Measurements from ENCODE around the gene FIGNL1. TPM values are rescaled to one million over a fixed set of nuclear protein-coding genes. Genes with fewer than 3 reads are reported as not detected.

Gene FIGNL1
- total RNA-seq, 2 experiments from 2014 or later = 28.4 to 30.9 TPM

DNA sequence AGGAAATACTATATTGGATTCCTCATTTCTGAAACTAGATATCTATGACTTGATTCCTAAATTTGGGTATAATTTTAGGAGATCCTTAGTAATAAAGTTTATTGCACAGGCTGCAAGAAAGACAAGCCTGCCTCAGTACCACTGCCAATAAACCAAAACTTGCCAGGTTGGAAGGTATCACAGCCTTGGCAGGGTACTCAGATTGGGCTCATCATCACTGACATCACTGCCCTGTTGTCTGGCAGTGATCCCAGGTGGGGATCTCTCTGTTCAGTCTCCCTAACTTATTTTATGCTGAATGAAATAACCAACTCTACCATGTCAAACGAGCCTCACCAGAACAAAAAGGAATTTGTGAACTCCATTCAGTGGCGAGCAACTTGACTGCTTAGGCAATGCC is 18.8 kb downstream of the FIGNL1 start:
- H3K27me3 Mint-ChIP-seq = no peaks in the 10 kb centered on the region
- no peak overlapping the region for H3K27ac Mint-ChIP-seq
- H3K4me1 Mint-ChIP-seq = no peaks in the 10 kb centered on the region
- H3K9me3 Mint-ChIP-seq = no peaks in the 10 kb centered on the region
- ATAC-seq (ENCODE audit: low read depth) (no peak), DNase-seq (no peak)
- H3K4me3 Mint-ChIP-seq = no peak overlapping the region
- POLR2A ChIA-PET = no interaction called here
- H3K36me3 Mint-ChIP-seq = peaks cover 4% of the 10 kb centered on the region

DNA sequence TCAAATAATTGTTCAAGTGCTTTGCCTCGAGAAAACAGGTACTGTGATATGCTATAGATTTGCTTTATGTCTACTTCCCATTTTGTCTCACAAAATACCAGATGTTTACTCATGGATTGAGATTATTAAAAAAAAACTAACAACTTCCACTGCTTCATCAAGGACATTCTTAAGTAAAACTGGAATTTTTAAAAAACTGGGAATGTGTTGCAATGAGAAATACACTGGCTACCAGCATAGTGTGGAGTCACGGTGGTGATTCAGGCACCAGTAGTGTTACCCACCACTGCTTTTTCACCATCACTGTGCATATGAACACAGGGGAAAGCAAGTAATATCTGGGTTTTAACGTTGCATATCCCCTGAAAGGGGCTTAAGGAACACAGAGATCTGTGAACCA is 21.2 kb downstream of the FIGNL1 start:
- Mint-ChIP-seq H3K36me3 (peaks cover 1% of the 10 kb centered on the region), H3K27ac (no peak overlapping the region), H3K4me1 (no peaks in the 10 kb centered on the region), H3K27me3 (no peaks in the 10 kb centered on the region), H3K9me3 (no peaks in the 10 kb centered on the region), H3K4me3 (no peak overlapping the region)
- ATAC-seq (ENCODE audit: low read depth) = no peak
- no peak for DNase-seq
- POLR2A ChIA-PET = no interaction called here

DNA sequence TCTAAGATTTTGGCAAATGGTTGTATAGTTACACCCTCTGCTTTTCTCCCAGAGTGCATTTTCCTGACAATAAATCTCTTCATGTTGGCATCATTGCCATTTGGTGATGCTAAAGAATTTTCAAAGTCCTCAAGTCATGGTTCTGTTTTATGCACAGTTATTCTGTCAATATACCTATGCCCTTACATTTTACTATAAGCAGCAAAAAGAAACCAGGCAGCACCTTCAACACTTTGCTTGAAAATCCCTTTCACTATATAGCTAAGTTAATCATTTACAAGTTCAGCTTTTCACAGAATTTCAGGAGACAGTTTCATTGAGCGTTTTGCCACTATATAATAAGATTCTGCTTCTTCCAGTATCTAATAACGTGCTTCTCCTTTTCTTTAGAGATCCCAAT is 22.6 kb downstream of the FIGNL1 start:
- Mint-ChIP-seq H3K9me3 (no peaks in the 10 kb centered on the region), H3K4me3 (no peak overlapping the region), H3K4me1 (no peaks in the 10 kb centered on the region), H3K27me3 (no peaks in the 10 kb centered on the region), H3K27ac (no peak overlapping the region), H3K36me3 (peaks cover 1% of the 10 kb centered on the region)
- ATAC-seq (ENCODE audit: low read depth) = no peak
- POLR2A ChIA-PET = no interaction called here
- DNase-seq = no peak

DNA sequence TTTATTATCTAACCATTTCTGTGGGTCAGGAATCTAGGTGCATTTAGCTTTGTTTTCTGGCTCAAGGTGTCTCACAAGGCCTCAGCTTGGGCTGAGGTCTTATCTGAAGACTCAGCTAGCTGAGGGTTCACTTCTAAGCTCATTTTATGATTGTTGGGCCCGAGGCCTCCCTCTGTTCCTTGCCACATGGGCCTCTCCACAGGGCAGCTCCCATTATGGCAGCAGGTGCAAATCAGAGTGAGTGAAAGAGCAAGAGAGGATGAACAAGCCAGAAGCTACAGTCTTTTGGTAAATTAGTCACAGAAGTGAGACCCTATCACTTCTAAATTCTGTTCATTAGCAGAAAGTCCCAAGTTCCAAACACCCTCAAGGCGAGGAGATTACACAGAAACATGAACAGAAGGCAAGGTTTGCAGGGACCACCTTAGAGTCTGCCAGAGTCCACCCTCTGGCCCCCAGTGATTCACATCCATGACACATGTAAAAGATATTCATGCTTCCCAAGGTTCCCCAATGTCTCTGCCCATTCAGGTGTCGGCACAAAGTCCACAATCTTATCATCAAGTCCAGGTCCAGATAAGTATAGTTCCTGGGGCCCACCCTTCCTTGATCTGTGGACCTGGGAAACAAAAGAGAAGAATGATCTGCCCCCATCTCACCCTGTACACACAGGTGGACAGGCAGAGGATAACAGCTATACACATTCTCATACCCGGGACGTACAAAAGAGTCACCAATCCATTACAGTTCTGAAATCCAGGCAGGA is 23.7 kb downstream of the FIGNL1 start:
- peaks cover under 1% of the 10 kb centered on the region for H3K36me3 Mint-ChIP-seq
- H3K9me3 Mint-ChIP-seq = no peaks in the 10 kb centered on the region
- POLR2A ChIA-PET = interaction anchor here (0.7 kb wide), 1 partner anchor 23 kb away, joined by 3 read pairs; no protein-coding TSS in a partner anchor
- no peaks in the 10 kb centered on the region for H3K4me1 Mint-ChIP-seq
- no peaks in the 10 kb centered on the region for H3K27me3 Mint-ChIP-seq
- ATAC-seq (ENCODE audit: low read depth) = no peak
- H3K4me3 Mint-ChIP-seq = no peak overlapping the region
- H3K27ac Mint-ChIP-seq = no peak overlapping the region
- no peak for DNase-seq

DNA sequence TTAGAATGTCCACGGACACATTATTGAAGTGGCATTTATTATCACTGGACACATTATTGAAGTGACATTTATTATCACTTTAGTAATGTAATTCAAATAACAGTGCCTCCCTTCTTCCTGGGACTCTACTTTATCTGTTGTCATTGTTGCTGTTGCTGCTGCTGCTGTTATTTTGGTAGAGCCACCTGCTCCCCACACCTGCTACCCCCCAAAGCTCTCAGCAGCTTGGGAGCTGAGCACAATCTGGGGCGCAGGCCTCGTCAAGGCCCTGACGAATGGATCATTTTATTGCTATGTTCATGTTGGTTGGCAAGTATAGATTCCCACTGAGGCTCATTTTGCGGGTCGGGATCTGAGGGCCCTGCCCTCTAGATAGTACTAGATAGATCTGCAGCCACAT is 24.8 kb downstream of the FIGNL1 start:
- Mint-ChIP-seq H3K27ac (no peak overlapping the region), H3K4me1 (no peaks in the 10 kb centered on the region), H3K36me3 (no peaks in the 10 kb centered on the region), H3K27me3 (no peaks in the 10 kb centered on the region), H3K4me3 (no peak overlapping the region), H3K9me3 (no peaks in the 10 kb centered on the region)
- DNase-seq (no peak), ATAC-seq (ENCODE audit: low read depth) (no peak)
- POLR2A ChIA-PET = no interaction called here

DNA sequence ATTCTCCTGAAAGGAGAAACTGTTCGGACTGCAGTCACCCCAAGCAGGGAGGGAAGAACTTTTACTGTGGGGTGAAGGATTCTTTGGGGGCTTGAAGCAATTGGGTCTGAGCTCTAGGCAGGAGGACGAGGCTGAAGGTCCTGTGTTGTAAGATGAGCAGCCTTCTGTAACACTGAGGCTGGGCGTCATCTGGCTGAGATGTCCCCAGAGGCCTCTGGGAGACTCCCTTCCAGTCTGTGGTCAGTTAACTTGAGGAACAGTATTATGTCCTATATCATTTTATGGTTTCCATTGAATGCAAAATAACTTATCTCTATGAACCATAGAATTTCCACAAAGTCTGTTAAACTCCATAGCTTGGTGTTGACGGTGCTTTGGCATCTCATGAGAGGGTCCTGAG is 26.3 kb downstream of the FIGNL1 start:
- Mint-ChIP-seq H3K36me3 (no peaks in the 10 kb centered on the region), H3K4me1 (no peaks in the 10 kb centered on the region), H3K9me3 (no peaks in the 10 kb centered on the region), H3K27me3 (no peaks in the 10 kb centered on the region), H3K4me3 (no peak overlapping the region), H3K27ac (no peak overlapping the region)
- no peak for DNase-seq
- POLR2A ChIA-PET = no interaction called here
- no peak for ATAC-seq (ENCODE audit: low read depth)

DNA sequence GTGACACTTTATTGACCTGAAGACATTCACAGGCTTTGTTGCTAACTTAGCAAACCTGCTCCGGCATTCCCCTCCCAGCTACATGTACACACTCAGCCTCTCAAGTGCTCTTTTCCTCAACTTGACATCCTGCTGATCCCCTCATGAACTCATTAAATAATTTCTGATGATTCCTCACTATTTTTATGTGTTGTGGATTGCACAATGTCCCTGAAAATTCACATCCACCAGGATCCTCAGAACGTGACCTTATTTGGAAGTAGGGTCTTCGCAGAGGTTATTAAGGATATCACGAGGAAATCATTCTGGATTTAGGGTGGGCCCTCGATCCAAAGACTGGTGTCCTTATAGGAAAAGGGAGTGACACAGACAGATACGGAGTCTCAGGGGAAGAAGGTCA is 27.3 kb downstream of the FIGNL1 start:
- no peak overlapping the region for H3K27ac Mint-ChIP-seq
- H3K4me1 Mint-ChIP-seq = no peaks in the 10 kb centered on the region
- no peak for ATAC-seq (ENCODE audit: low read depth)
- H3K4me3 Mint-ChIP-seq = no peak overlapping the region
- DNase-seq = no peak
- no peaks in the 10 kb centered on the region for H3K27me3 Mint-ChIP-seq
- POLR2A ChIA-PET = no interaction called here
- H3K9me3 Mint-ChIP-seq = no peaks in the 10 kb centered on the region
- no peaks in the 10 kb centered on the region for H3K36me3 Mint-ChIP-seq

DNA sequence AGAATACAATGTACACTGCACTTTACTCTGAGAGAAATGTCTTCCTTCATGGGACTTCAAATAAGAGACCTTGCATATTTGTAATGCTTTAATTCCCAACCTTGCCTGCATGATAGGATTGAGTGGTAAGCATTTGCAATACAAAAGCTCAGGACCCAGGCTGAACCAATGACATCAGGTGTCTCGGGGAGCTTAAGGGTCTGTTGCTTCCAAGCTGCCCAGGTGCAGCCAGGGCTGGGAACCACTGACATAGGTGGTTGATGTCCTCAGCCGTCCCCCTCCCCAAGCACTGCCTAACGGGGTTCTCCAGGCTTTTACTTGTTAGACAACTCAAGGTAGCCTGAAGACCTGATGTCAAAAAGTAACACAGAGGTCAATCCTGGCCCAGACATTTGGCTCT is 29.1 kb downstream of the FIGNL1 start:
- Mint-ChIP-seq H3K27me3 (no peaks in the 10 kb centered on the region), H3K4me3 (no peak overlapping the region), H3K36me3 (no peaks in the 10 kb centered on the region), H3K9me3 (no peaks in the 10 kb centered on the region), H3K27ac (no peak overlapping the region), H3K4me1 (peaks cover 16% of the 10 kb centered on the region)
- ATAC-seq (ENCODE audit: low read depth) (no peak), DNase-seq (no peak)
- POLR2A ChIA-PET = interaction anchor here (0.7 kb wide), 1 partner anchor 81 kb away, joined by 4 read pairs; no protein-coding TSS in a partner anchor

DNA sequence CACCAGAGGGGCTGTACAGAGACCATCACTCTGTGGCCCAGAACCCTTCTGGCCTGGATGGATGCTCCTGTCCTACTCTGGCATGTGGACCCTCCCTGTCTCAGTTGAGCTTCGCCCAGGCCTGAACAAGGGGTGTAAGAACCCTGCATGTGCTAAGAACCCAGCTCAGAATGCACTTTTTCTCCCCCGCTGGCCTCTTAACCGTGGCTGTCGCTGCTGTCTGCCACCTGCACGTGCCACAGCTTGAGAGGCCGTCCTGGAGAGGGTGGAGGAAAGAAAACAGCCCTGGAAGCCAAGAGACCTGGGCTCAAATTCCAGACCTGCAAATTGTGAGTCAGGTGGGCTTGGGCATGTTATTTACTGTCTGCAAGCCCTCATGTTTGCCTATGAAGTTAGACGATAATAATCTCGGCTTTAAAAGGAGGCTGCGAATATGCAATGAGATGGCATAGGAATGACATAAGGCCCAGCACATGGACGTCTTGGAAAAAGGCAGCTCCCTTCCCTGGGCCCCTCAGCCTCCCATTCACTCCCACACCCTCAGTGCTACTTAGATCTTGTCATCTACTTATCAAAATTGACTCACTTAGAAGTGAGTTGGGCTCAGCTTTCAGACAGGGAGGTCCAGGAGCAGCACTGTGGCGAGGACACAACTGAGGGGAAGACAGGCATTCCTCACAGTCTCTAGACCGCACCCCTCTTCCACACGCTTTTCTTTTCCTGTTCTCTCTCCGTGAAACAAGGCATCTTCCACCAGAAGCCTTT is 31.4 kb downstream of the FIGNL1 start:
- Mint-ChIP-seq H3K4me1 (peaks cover 30% of the 10 kb centered on the region), H3K36me3 (no peaks in the 10 kb centered on the region), H3K27ac (no peak overlapping the region), H3K4me3 (no peak overlapping the region), H3K27me3 (no peaks in the 10 kb centered on the region), H3K9me3 (no peaks in the 10 kb centered on the region)
- POLR2A ChIA-PET = interaction anchor here (1.6 kb wide), 1 partner anchor 212 kb away, joined by 7 read pairs; no protein-coding TSS in a partner anchor
- ATAC-seq (ENCODE audit: low read depth) (no peak), DNase-seq (no peak)

DNA sequence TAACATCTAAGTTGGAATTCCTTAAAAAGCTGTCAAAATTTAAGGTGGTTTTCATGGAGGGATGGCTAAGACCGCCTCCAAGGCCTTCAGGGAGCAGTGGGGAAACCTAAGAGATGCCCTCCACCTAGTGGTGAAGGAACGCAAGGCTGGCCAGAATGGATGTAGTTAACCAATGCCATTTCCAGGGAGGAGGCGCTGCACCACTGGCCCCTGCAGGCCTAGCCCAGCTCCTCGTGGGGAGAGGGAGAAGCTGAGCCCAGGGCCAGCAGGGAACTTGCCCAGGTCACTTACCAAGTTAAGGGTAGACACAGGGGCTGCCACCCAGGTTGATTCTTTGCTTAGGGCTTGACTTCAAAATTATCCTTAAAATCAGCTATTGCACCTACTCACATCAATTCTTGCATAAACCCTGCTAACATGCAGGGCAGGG is 32.0 kb downstream of the FIGNL1 start:
- ATAC-seq (ENCODE audit: low read depth) (peak; percentile 88), DNase-seq (peak; percentile 67)
- peaks cover 30% of the 10 kb centered on the region for H3K4me1 Mint-ChIP-seq
- no peaks in the 10 kb centered on the region for H3K9me3 Mint-ChIP-seq
- POLR2A ChIA-PET = interaction anchor here (1.6 kb wide), 1 partner anchor 212 kb away, joined by 7 read pairs; no protein-coding TSS in a partner anchor
- no peaks in the 10 kb centered on the region for H3K27me3 Mint-ChIP-seq
- H3K4me3 Mint-ChIP-seq = no peak overlapping the region
- no peaks in the 10 kb centered on the region for H3K36me3 Mint-ChIP-seq
- H3K27ac Mint-ChIP-seq = no peak overlapping the region

DNA sequence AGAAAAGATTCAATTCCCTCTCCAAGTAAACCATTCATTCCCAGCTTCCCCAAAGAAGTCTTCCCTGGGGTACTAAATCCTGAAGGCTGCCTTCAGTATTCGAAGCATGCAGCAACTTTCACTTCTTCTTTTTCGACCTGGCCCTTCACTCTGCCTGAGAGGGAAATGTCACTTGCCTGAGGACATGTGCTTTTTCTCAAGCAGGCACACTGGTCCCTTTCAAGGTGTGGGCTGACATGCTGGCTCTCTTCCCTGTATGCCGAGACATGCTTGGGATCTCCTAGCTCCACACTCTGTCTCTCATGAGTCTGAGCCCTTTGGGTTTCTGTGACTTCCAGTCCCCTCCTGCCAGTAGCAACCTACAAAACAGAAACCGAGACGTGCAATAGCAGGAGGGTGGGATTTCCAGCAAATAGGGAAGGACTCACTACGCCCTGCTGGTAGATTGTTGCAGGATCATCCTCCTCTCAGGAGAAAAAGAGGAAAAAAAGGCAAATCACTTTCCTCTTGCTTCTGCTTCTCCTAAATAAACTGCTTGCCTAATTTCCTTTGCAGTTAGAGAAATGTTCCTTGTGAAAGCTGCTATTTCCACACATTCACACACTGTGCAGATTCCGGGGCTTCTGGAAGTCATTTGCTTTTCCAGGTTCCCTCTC is 33.5 kb downstream of the FIGNL1 start:
- Mint-ChIP-seq H3K4me3 (peak overlapping the region; percentile 73), H3K9me3 (no peaks in the 10 kb centered on the region)
- POLR2A ChIA-PET = no interaction called here

DNA sequence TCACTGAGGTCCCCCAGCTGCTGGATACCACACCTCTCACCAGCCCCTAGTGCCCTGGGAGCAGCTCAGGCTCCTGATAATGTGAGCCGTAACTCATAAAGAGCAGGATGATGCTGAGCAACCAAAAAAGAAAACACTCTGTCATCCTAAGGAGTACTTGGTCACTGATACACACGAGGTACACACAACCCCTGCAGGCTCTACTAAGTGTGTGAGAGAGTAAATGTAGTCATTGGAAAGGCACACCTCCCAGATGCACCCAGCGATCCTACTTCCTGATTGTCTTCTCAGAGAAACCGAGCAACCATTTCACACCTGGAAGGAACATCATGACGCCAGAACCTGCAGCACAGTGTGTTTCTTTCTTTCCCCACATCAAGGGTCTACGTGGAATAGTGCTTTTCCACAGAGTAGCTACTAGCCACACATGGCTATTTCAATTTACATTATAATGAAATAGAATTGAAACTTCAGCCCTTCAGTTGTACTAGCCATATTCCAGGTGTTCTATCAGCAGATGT is 34.2 kb downstream of the FIGNL1 start:
- DNase-seq = no peak
- POLR2A ChIA-PET = no interaction called here
- peak overlapping the region; percentile 80 for H3K27ac Mint-ChIP-seq

More for the DNA sequence above, 33.5 kb downstream of the FIGNL1 start:
- H3K4me1 Mint-ChIP-seq = peaks cover 32% of the 10 kb centered on the region
- ATAC-seq (ENCODE audit: low read depth) (no peak), DNase-seq (no peak)
- H3K27ac Mint-ChIP-seq = peak overlapping the region; percentile 80
- no peaks in the 10 kb centered on the region for H3K27me3 Mint-ChIP-seq
- H3K36me3 Mint-ChIP-seq = no peaks in the 10 kb centered on the region

DNA sequence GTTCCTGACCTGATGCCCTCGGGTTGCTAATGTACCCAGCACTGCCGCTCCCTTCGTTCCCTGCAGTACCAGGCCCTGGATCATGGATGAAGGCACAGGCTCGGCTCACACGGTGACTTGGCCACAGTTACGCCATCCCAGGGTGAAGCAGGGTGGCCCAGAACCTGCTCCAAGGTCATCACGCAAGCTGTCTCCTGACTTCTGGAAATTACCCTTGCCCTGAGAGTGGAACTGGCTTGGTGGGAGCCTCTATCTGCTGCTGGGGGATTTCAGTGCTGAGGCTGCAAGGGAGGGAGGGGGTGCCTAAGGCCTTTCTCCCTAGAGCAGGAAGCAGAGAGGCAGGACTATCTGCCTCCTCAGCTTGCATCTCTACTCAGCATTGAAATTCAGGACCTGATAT is 36.6 kb downstream of the FIGNL1 start:
- DNase-seq (no peak), ATAC-seq (ENCODE audit: low read depth) (no peak)
- peaks cover 2% of the 10 kb centered on the region for H3K36me3 Mint-ChIP-seq
- H3K4me3 Mint-ChIP-seq = no peak overlapping the region
- H3K27me3 Mint-ChIP-seq = no peaks in the 10 kb centered on the region
- peaks cover 58% of the 10 kb centered on the region for H3K4me1 Mint-ChIP-seq
- H3K9me3 Mint-ChIP-seq = no peaks in the 10 kb centered on the region
- no peak overlapping the region for H3K27ac Mint-ChIP-seq
- POLR2A ChIA-PET = no interaction called here

More for the DNA sequence above, 34.2 kb downstream of the FIGNL1 start:
- Mint-ChIP-seq H3K27me3 (no peaks in the 10 kb centered on the region), H3K36me3 (no peaks in the 10 kb centered on the region), H3K4me1 (peaks cover 37% of the 10 kb centered on the region), H3K9me3 (no peaks in the 10 kb centered on the region), H3K4me3 (peak overlapping the region; percentile 73)
- peak; percentile 35 for ATAC-seq (ENCODE audit: low read depth)
